Hepatocyte (in vitro differentiated cells): ENCODE measurements around the gene CILP. TPM values are rescaled to one million over a fixed set of nuclear protein-coding genes. Genes with fewer than 3 reads are reported as not detected.
"Not testable (repeated sequence)": the region's sequence is repeated elsewhere in the genome, so short reads cannot be mapped to it uniquely, and the experiment has no call there.

Experiments used
- DNase-seq: peaks from one replicate; pipeline ENCODE4 v3.0.0-alpha.2; 2016; ENCODE audit warnings: low spot score
- H2AFZ ChIP-seq: fragments of 200-600 bp; sonication (generic); 2 replicates; pipeline ENCODE4 v1.6.0; 2016; ENCODE audit warnings: antibody characterized with exemption, mild to moderate bottlenecking
- H3K27ac ChIP-seq: fragments of 200-600 bp; sonication (generic); 2 replicates; pipeline ENCODE4 v1.5.1; 2016; ENCODE audit warnings: mild to moderate bottlenecking
- H3K27me3 ChIP-seq: fragments of 200-600 bp; sonication (generic); 2 replicates; pipeline ENCODE4 v1.6.1; 2016
- H3K36me3 ChIP-seq: fragments of 200-600 bp; sonication (generic); replicated peaks from 2 replicates; pipeline ENCODE4 v1.5.1; 2016; ENCODE audit warnings: low read depth; ENCODE audit not compliant: insufficient read depth
- H3K4me1 ChIP-seq: fragments of 200-600 bp; sonication (generic); 2 replicates; pipeline ENCODE4 v1.5.1; 2016; ENCODE audit warnings: mild to moderate bottlenecking, moderate library complexity; ENCODE audit not compliant: insufficient read depth
- H3K4me2 ChIP-seq: fragments of 200-600 bp; sonication (generic); 2 replicates; pipeline ENCODE4 v1.6.0; 2016
- H3K4me3 ChIP-seq: fragments of 200-600 bp; sonication (generic); 2 replicates; pipeline ENCODE4 v1.5.1; 2016; ENCODE audit warnings: mild to moderate bottlenecking
- H3K79me2 ChIP-seq: fragments of 200-600 bp; sonication (generic); 2 replicates; pipeline ENCODE4 v1.6.0; 2017; ENCODE audit warnings: mild to moderate bottlenecking
- H3K9me2 ChIP-seq: fragments of 200-600 bp; sonication (generic); replicated peaks from 2 replicates; pipeline ENCODE4 v1.6.0; 2017; ENCODE audit warnings: mild to moderate bottlenecking; ENCODE audit not compliant: insufficient read depth
- H3K9me3 ChIP-seq: fragments of 200-600 bp; sonication (generic); 2 replicates; pipeline ENCODE4 v1.5.1; 2016; ENCODE audit warnings: low read depth, mild to moderate bottlenecking
- H4K20me1 ChIP-seq: fragments of 200-600 bp; sonication (generic); 2 replicates; pipeline ENCODE4 v1.6.0; 2016; ENCODE audit warnings: mild to moderate bottlenecking; ENCODE audit not compliant: insufficient read depth, poor library complexity, severe bottlenecking
- CTCF ChIP-seq: fragments of 200-600 bp; sonication (generic); IDR thresholded peaks from 2 replicates; pipeline ENCODE4 v1.5.1; 2016; ENCODE audit warnings: antibody characterized with exemption, mild to moderate bottlenecking; ENCODE audit not compliant: poor library complexity
- EZH2 ChIP-seq: fragments of 200-600 bp; sonication (generic); IDR thresholded peaks from 2 replicates; pipeline ENCODE4 v1.6.1; 2016; ENCODE audit warnings: antibody characterized with exemption, mild to moderate bottlenecking, borderline replicate concordance
- EZH2phosphoT487 ChIP-seq: fragments of 200-600 bp; sonication (generic); IDR thresholded peaks from one replicate; pipeline ENCODE4 v1.6.1; 2018; ENCODE audit warnings: antibody characterized with exemption, mild to moderate bottlenecking, low read depth, moderate library complexity; ENCODE audit not compliant: unreplicated experiment, severe bottlenecking
- WGBS: methylation state at CpG from one replicate; pipeline ENCODE4 v1.1.6; 2016; ENCODE audit warnings: low lambda C conversion rate; ENCODE audit errors: missing lambda C conversion rate; 5-methylcytosine and 5-hydroxymethylcytosine counted together
- polyA plus RNA-seq: library from polyadenylated mRNA; unstranded; fragments of >200 nt; fragmentation: Nextera tagmentation; extraction: Ambion mirVana; gene quantifications from 2 replicates; pipeline ENCODE4 v1.2.1, GENCODE V29; 2016
- total RNA-seq: library from RNA; depleted of rRNA; stranded (reverse); fragments of >200 nt; gene quantifications from 2 replicates; pipeline ENCODE4 v1.2.3, GENCODE V29; 2014

The CILP gene
- total and polyA plus RNA-seq, 2 experiments from 2014 or later = 67.1 to 96.4 TPM

- Histone ChIP-seq H3K4me2 (peak overlapping the region; percentile 81), H3K36me3 (no peaks in the 10 kb centered on the region), H3K27ac (peak overlapping the region; percentile 95), H2AFZ (peak overlapping the region; percentile 95), H3K4me1 (peaks cover 18% of the 10 kb centered on the region), H3K79me2 (peaks cover 62% of the 10 kb centered on the region), H3K9me3 (no peaks in the 10 kb centered on the region), H3K4me3 (peak overlapping the region; percentile 56), H4K20me1 (peaks cover 31% of the 10 kb centered on the region), H3K27me3 (no peaks in the 10 kb centered on the region), H3K9me2 (no peaks in the 10 kb centered on the region)
- no peak for TF ChIP-seq EZH2phosphoT487
- no peak for TF ChIP-seq EZH2
- no peak for DNase-seq
- 20% methylated on average over 4 of the region's 4 CpGs for WGBS
Observed at GRCh38 chr15:65183865-65184159, 27.5 kb downstream of the CILP start.

- Histone ChIP-seq H3K27me3 (no peaks in the 10 kb centered on the region), H3K9me3 (no peaks in the 10 kb centered on the region), H3K79me2 (peaks cover 75% of the 10 kb centered on the region), H3K9me2 (no peaks in the 10 kb centered on the region), H3K4me1 (peaks cover 18% of the 10 kb centered on the region), H2AFZ (no peak overlapping the region), H3K4me2 (peak overlapping the region; percentile 81), H3K27ac (peak overlapping the region; percentile 95), H4K20me1 (peaks cover 37% of the 10 kb centered on the region), H3K4me3 (no peak overlapping the region), H3K36me3 (no peaks in the 10 kb centered on the region)
- DNase-seq = no peak
- WGBS = 89% methylated on average over 4 of the region's 4 CpGs
- no peak for TF ChIP-seq EZH2phosphoT487
- TF ChIP-seq EZH2 = no peak
- TF ChIP-seq CTCF = no peak
Observed at GRCh38 chr15:65182538-65182937, 28.7 kb downstream of the CILP start.

GRCh38 chr15:65181582-65182353, 29.5 kb downstream of the CILP start:
- not testable (repeated sequence) for H3K9me3 ChIP-seq, H3K27ac ChIP-seq, H3K36me3 ChIP-seq, H3K9me2 ChIP-seq, H3K4me3 ChIP-seq, H2AFZ ChIP-seq, DNase-seq, H3K27me3 ChIP-seq
- 95% methylated on average over 14 of the region's 15 CpGs for WGBS
- Histone ChIP-seq H4K20me1 (peaks cover 39% of the 10 kb centered on the region), H3K4me1 (peaks cover 18% of the 10 kb centered on the region), H3K4me2 (peak overlapping the region; percentile 81), H3K79me2 (peaks cover 82% of the 10 kb centered on the region)

- no peak overlapping the region for H3K4me3 ChIP-seq
- 82% methylated on average over 3 of the region's 3 CpGs for WGBS
- H4K20me1 ChIP-seq = peaks cover 39% of the 10 kb centered on the region
- TF ChIP-seq EZH2phosphoT487 (no peak), EZH2 (no peak), CTCF (no peak)
- no peaks in the 10 kb centered on the region for H3K9me2 ChIP-seq
- no peak for DNase-seq
- H2AFZ ChIP-seq = no peak overlapping the region
- H3K4me1 ChIP-seq = peaks cover 18% of the 10 kb centered on the region
- H3K4me2 ChIP-seq = peak overlapping the region; percentile 38
- H3K79me2 ChIP-seq = peaks cover 96% of the 10 kb centered on the region
- no peaks in the 10 kb centered on the region for H3K36me3 ChIP-seq
- H3K27ac ChIP-seq = no peak overlapping the region
- no peaks in the 10 kb centered on the region for H3K9me3 ChIP-seq
- no peaks in the 10 kb centered on the region for H3K27me3 ChIP-seq
Observed at GRCh38 chr15:65180167-65180566, 31.1 kb downstream of the CILP start.
